ENCODE results near the gene IMP4.

DNA sequence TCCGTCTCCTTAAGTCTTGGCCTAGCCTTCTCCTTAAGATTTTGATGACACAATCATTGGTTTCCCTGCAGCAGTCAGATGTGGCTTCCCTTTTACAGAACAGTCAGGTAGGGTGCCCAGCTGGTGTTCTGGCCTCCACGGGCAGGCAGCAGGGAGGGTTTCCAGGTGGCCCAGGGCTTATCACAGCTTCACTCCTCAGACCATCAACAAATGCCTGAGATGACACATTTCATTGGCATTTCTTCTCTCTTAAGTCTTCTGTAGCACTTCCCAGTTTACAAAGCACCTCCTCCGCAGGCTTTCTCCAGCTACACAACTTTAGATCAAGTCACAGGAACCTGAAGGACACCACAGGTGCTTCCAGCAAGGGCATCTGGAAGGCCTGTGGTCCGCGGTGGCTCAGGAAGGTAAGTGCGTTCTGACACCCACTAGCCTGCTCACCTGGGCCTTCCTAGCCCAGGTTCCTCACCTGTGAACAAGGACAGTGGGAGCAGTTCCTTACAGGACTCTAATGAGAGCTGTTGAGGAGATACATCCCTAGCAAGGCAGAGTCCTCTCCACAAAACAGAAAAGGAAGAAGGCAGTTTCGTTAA is 50.7 kb downstream of the IMP4 start:
- no peak for TF ChIP-seq EP300 (conservative IDR thresholded peaks at IDR 0.05; ENCODE audit: poor library complexity, severe bottlenecking)
- TF ChIP-seq, protein P1, sequence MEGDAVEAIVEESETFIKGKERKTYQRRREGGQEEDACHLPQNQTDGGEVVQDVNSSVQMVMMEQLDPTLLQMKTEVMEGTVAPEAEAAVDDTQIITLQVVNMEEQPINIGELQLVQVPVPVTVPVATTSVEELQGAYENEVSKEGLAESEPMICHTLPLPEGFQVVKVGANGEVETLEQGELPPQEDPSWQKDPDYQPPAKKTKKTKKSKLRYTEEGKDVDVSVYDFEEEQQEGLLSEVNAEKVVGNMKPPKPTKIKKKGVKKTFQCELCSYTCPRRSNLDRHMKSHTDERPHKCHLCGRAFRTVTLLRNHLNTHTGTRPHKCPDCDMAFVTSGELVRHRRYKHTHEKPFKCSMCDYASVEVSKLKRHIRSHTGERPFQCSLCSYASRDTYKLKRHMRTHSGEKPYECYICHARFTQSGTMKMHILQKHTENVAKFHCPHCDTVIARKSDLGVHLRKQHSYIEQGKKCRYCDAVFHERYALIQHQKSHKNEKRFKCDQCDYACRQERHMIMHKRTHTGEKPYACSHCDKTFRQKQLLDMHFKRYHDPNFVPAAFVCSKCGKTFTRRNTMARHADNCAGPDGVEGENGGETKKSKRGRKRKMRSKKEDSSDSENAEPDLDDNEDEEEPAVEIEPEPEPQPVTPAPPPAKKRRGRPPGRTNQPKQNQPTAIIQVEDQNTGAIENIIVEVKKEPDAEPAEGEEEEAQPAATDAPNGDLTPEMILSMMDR (IDR thresholded peaks at IDR 0.05; ENCODE audit: poor library complexity, severe bottlenecking) = no peak
- no peak for TF ChIP-seq SMC3 (conservative IDR thresholded peaks at IDR 0.05; ENCODE audit: poor library complexity)

Measured in neural cell (in vitro differentiated cells).